Measurements from ENCODE around the gene MIF.
"Not testable (repeated sequence)": the region's sequence is repeated elsewhere in the genome, so short reads cannot be mapped to it uniquely, and the experiment has no call there.

The MIF gene

GRCh38 chr22:23904573-23905254, 10.5 kb downstream of the MIF start:
- DNase-seq, result no peak

GRCh38 chr22:23906641-23907040, 12.5 kb downstream of the MIF start:
- DNase-seq, result no peak

DNA sequence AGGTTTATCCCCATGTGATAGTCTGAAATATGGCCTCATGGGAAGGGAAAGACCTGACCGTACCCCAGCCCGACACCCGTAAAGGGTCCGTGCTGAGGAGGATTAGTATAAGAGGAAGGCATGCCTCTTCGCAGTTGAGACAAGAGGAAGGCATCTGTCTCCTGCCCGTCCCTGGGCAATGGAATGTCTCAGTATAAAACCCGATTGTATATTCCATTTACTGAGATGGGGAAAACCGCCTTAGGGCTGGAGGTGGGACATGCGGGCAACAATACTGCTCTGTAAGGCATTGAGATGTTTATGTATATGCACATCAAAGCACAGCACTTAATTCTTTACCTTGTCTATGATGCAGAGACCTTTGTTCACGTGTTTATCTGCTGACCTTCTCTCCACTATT, 13.2 kb downstream of the MIF start:
- not testable (repeated sequence) for DNase-seq

- DNase-seq, result no peak
These were observed 14.5 kb downstream of the MIF start for GRCh38 chr22:23908587-23909205.

- DNase-seq, result no peak
These were observed 15.2 kb downstream of the MIF start for GRCh38 chr22:23909296-23909898.

DNA sequence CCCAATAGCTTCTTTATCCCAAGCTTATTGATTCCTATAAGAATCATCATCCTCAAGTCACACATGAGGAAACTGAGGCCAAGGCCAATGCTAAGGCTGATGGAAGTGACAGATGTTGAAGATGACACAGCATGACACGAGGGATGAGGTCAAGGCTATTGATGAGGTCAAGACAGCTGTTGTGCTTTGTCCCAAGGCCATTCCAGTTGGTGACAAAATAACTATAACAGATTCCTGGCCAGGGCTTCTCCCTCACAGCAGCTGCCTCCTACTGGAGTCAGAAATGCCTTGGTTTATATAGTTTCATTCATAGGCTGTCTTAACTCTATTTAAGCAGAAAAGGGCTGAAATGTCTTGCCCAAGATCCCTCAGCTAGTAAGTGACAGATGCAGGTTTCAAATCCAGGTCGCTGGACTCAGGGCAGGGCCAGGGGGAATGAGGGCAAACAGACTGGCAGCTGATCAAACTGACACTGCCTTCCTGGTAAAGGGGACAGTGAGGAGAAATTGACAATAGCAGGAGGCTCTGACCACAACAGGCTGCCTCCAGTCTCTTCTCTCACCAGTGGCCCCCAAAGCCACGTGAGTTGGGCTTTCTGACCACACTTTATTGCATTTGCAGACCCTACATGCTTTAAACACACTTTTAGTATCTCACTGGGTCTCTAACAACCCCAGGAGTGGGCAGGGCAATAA, 16.5 kb downstream of the MIF start:
- no peak for DNase-seq

GRCh38 chr22:23911318-23911980, 17.3 kb downstream of the MIF start:
- no peak for DNase-seq

DNA sequence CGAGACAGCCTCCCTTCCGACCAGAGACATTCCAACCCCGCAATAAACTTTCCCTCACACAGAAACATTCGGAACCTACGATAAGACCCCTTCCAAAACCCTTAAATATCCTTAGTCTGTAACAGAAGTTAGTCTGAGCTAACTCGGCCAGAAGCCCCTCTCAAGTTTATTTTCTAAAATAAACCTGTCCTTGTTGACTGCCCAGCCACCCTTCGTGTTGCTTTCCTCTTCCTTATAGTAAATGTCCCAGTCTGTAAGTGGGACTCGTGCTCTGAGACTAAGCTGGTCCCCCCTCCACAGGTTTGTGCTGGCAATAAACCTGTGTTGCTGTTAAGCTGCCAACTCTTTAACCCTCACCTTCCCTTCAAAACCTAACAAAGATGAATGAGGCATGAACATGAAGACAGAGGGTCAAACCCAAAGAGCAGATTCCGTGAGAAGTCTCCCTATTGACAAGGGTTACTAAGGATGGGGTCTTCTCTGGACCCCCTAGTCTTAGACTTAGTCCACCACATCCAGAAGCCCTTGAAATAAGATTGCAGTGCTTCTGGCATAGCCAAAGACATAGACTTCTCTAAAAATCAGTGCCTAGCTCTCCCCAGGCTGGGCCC, 18.2 kb downstream of the MIF start:
- DNase-seq, result no peak

DNA sequence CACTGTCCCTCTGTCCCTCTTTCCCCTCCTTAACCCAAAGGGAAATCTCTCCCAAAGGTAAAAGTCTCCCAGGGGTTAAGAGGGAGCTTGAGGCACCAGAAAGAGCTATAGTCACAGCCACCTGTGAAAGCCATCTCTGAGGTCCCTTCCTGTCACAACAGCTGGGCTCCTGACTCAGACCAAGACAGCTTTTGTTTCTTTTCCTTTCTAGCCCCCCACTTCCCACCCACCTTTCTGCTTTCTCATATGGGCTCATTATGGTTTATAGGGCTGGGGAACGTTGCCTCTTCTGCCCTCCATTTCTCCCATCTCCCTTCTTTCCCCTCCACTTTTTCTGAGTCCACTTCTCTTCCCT, 19.1 kb downstream of the MIF start:
- no peak for DNase-seq

DNA sequence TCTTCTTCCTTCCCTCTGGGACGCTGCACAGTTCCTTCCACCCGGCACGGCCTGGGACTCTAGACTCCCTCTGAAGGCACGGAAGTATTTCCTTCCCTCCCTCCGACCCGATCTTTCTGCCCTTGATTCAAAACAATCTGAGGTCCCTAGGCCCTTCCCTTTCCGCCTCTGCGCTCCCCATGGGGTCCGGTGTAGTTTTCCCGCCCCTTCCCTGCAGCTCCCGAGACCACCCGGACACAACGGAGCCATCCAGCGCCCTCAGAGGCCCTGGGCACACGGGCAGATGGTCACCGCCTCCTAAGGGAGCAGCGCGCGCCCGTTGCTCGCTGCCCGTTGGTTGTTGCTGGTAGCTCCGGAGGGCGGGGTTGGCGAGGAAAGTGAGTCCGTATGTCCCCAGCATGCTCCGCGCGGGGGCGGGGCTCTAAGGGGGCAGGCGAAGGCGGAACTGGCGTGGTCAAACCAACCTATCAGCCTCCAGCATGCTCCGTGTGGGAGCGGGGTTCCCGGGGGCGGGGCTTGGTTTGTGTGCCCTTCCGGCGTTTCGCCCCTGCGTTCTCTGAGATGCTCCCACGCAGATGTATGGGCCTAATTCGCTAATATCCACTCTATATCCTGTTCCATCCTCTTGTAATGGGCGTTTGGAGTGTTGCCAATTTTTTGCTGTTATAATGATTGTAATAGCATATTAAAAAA, 19.6 kb downstream of the MIF start:
- peak; percentile 89 for DNase-seq

DNA sequence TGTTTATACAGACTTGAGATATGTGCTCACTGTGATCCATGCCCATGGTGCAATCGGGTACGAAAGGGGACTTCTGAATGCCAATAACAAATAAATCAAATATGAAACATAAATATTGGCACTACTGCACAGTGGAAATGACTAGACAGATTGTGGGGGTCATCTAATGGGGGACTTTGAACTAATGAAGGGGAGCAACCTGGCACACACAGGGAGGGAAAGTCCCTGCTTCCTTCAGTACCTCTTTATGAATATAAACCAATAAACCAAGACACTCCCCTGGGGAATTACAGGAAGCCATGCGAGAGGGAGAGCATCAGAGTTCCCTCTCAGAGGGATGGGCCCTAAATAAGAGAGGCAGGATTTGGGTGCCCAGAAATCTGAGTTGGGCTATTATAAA, 21.1 kb downstream of the MIF start:
- DNase-seq, result no peak

DNA sequence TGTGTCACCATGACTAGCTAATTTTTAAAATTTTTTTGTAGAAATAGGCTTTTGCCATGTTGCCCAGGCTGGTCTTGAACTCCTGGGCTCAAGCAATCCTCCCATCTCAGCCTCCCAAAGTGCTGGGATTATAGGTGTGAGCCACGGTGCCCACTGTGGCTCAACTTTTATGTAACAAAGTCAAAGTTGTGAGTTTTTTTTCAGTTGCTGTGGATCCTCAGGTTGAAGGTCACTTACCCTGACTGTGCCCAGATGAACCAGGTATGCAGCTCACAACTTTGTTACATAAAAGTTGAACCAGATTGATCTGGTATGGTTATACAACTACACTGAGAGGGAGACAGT, 26.1 kb downstream of the MIF start:
- DNase-seq, result not testable (repeated sequence)

- not testable (repeated sequence) for DNase-seq
These were observed 27.5 kb downstream of the MIF start for GRCh38 chr22:23921586-23922201.

GRCh38 chr22:23922921-23923320, 28.7 kb downstream of the MIF start:
- DNase-seq, result no peak

- DNase-seq, result no peak
These were observed 30.9 kb downstream of the MIF start for GRCh38 chr22:23925020-23925606.

DNA sequence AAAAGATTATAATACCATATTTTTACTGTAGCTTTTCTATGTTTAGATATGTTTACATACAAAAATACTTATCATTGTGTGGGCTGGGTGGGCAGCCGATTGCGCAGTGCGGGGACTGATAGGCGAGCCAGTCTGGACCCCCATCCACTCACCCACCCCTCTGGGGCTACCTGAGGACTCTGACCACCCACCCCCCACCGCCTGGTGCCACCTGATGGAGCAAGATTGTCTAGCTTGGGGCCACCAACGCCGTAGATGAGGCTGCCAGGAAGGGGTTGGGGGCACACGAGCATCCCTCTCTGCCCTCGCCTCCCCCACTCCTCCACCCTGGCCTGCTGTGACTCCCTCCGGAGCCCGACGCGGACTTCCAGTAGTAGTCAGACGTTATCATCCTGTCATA, 32.4 kb downstream of the MIF start:
- no peak for DNase-seq

DNA sequence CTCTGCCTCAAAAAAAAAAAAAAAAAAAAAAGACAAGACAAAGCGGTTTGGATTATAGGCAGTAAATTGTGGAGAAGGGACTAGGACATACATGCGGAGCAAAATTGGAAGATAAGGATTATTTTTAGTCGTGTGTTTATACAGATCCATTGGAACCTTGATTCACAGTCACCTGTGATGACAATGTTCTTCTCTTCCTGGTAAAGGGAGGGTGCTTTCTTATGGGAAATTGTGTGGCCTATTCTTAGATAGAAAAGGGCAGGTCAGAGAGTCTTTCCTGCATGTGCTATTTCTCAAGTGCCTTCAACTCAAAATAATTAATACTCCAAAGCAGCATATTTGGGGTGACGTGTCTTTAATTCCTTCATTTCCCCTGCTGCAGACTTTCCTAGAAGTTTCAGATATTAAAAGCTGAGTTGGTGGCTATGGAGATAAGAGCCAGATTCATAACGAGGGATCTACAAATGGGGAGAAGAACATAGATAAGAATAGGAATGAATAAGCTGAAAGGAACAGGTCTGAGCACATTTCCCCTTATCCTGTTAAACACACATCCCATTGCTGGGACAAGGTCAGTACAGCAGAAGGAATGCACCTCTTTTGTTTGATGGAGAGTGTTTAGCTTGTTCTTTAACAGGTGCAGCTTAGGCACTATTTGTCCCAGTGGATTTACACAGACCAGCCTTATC, 44.3 kb downstream of the MIF start:
- DNase-seq, result no peak

- no peak for DNase-seq
These were observed 44.8 kb downstream of the MIF start for GRCh38 chr22:23939017-23939357.

DNA sequence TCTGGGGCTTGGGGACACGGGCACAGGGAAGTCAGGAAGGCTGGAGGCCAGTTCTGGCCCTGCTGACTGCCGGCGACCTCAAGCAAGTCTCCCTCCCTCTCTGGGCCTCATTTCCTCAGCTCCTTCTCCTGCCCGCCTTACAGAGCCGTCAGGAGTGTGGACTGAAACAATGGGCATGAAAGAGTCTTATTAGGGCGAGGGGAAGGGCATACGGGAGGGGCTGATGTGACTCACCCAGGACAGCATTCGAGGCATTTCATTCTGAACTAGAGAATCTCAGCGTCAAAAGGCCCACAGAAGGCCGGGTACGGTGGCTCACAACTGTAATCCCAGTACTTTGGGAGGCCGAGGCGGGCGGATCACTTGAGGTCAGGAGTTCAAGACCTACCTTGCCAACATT, 46.0 kb downstream of the MIF start:
- not testable (repeated sequence) for DNase-seq
